Measurements from ENCODE around the gene SPATA20. TPM values are rescaled to one million over a fixed set of nuclear protein-coding genes. Genes with fewer than 3 reads are reported as not detected.

Gene SPATA20
- total RNA-seq, 1 donor from 2014 or later = 84.1 TPM

GRCh38 chr17:50502301-50502990, 44.5 kb upstream of the SPATA20 start:
- H3K27ac Mint-ChIP-seq = no peak overlapping the region
- TF ChIP-seq CTCF (IDR thresholded peaks at IDR 0.05; ENCODE audit: unreplicated experiment) = no peak
- H3K36me3 Mint-ChIP-seq (ENCODE audit: insufficient read depth) = no peaks in the 10 kb centered on the region
- no peak overlapping the region for H3K4me3 Mint-ChIP-seq (ENCODE audit: low read depth)
- H3K4me1 Mint-ChIP-seq (ENCODE audit: low read depth) = no peaks in the 10 kb centered on the region
- H3K27me3 Mint-ChIP-seq = peaks cover 17% of the 10 kb centered on the region
- no peaks in the 10 kb centered on the region for H3K9me3 Mint-ChIP-seq (ENCODE audit: low read depth)
- DNase-seq (ENCODE audit: low spot score, unreplicated experiment) = no peak

- peaks cover 17% of the 10 kb centered on the region for H3K27me3 Mint-ChIP-seq
- no peaks in the 10 kb centered on the region for H3K36me3 Mint-ChIP-seq (ENCODE audit: insufficient read depth)
- no peak overlapping the region for H3K4me3 Mint-ChIP-seq (ENCODE audit: low read depth)
- no peak overlapping the region for H3K27ac Mint-ChIP-seq
- H3K4me1 Mint-ChIP-seq (ENCODE audit: low read depth) = peaks cover 9% of the 10 kb centered on the region
- DNase-seq (ENCODE audit: low spot score, unreplicated experiment) = no peak
- no peaks in the 10 kb centered on the region for H3K9me3 Mint-ChIP-seq (ENCODE audit: low read depth)
- no peak for TF ChIP-seq CTCF (IDR thresholded peaks at IDR 0.05; ENCODE audit: unreplicated experiment)
Measured at GRCh38 chr17:50505591-50506130, 41.3 kb upstream of the SPATA20 start.

- Mint-ChIP-seq H3K4me1 (ENCODE audit: low read depth) (peaks cover 14% of the 10 kb centered on the region), H3K27me3 (peaks cover 17% of the 10 kb centered on the region), H3K27ac (peak overlapping the region; percentile 43), H3K9me3 (ENCODE audit: low read depth) (no peaks in the 10 kb centered on the region), H3K4me3 (ENCODE audit: low read depth) (peak overlapping the region; percentile 3), H3K36me3 (ENCODE audit: insufficient read depth) (no peaks in the 10 kb centered on the region)
- no peak for DNase-seq (ENCODE audit: low spot score, unreplicated experiment)
- no peak for TF ChIP-seq CTCF (IDR thresholded peaks at IDR 0.05; ENCODE audit: unreplicated experiment)
Measured at GRCh38 chr17:50506298-50506697, 40.7 kb upstream of the SPATA20 start.

GRCh38 chr17:50507871-50508572, 39.0 kb upstream of the SPATA20 start, which contains the start of gene MYCBPAP:
Gene MYCBPAP (plus strand): TSS chr17:50508439. CDS start chr17:50508675, 236 bp downstream.
- peak within 1 kb of the TSS; percentile 78 for H3K4me3 Mint-ChIP-seq (ENCODE audit: low read depth)
- no peaks in the 10 kb centered on the region for H3K36me3 Mint-ChIP-seq (ENCODE audit: insufficient read depth)
- DNase-seq (ENCODE audit: low spot score, unreplicated experiment) = peak; percentile 71
- peaks cover 18% of the 10 kb centered on the region for H3K4me1 Mint-ChIP-seq (ENCODE audit: low read depth)
- H3K27me3 Mint-ChIP-seq = peaks cover 17% of the 10 kb centered on the region
- H3K27ac Mint-ChIP-seq = peak within 1 kb of the TSS; percentile 56
- peak; percentile 25 for TF ChIP-seq CTCF (IDR thresholded peaks at IDR 0.05; ENCODE audit: unreplicated experiment)
- no peaks in the 10 kb centered on the region for H3K9me3 Mint-ChIP-seq (ENCODE audit: low read depth)
